Measurements from ENCODE around the gene RASL10B.

DNA sequence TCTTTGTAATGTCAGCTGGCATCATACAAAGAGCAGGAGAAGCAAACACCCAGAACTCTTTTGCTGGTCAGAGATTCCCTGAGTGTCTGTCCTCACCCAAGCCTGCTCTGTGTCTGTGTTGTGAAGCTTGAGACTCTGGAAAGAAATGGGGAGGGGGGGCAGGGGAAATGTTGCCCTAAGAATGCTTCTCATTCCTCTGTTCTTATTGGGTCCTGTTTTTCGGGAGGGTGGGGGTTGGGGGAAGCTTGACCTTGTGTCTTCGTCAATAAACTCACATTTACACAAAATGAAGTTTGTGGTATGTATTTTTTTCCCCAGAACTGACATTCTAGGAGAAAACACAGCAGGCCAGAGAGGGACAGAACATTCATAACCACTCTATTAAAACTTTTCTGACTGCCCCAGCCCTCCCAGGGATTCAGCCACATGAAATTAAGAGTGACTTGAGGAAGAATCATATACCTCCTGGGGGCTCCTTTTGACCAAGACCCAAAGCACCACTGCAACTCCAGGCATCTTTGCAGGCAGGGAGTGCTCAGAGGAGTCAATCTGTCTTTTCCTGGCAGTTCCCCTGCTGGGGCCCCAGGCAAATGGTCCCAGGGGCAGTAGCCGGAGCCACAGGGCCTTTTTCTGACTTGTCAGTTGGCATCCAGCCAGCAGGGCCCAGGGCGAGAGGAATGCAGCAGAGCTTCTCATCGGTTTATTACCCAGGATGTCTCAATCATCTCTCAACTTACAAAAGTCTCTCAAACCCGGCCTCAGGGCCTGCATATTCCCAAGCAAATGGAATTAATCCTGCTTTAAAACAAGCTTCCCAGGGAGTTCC is 5.1 kb upstream of the RASL10B start:
- TF ChIP-seq CTCF (IDR thresholded peaks at IDR 0.05), result no peak
- no peak for TF ChIP-seq POLR2AphosphoS5 (IDR thresholded peaks at IDR 0.05; ENCODE audit: low read depth, low read length)

Measured in Panc1 (cell line).